SH-SY5Y (cell line): ENCODE data around the gene KRABD2.

ENCODE experiments used
- GATA2 ChIP-seq: IDR thresholded peaks from 2 replicates; pipeline ENCODE4 v1.6.1; 2011; ENCODE audit warnings: mild to moderate bottlenecking, low read depth, low read length
- GATA3 ChIP-seq: IDR thresholded peaks from 2 replicates; pipeline ENCODE4 v1.6.1; 2011; ENCODE audit warnings: low read depth, mild to moderate bottlenecking, low read length, moderate library complexity

GRCh38 chr17:8338753-8339140 lies 37.8 kb downstream of the KRABD2 start:
- TF ChIP-seq GATA2 = no peak
- no peak for TF ChIP-seq GATA3
